Hepatocyte (in vitro differentiated cells): ENCODE data around the gene TMEM132A. TPM values are rescaled to one million over a fixed set of nuclear protein-coding genes. Genes with fewer than 3 reads are reported as not detected.

Source experiments
- DNase-seq: peaks from one replicate; pipeline ENCODE4 v3.0.0-alpha.2; 2016; ENCODE audit warnings: low spot score
- H2AFZ ChIP-seq: fragments of 200-600 bp; sonication (generic); 2 replicates; pipeline ENCODE4 v1.6.0; 2016; ENCODE audit warnings: antibody characterized with exemption, mild to moderate bottlenecking
- H3K27ac ChIP-seq: fragments of 200-600 bp; sonication (generic); 2 replicates; pipeline ENCODE4 v1.5.1; 2016; ENCODE audit warnings: mild to moderate bottlenecking
- H3K27me3 ChIP-seq: fragments of 200-600 bp; sonication (generic); 2 replicates; pipeline ENCODE4 v1.6.1; 2016
- H3K36me3 ChIP-seq: fragments of 200-600 bp; sonication (generic); replicated peaks from 2 replicates; pipeline ENCODE4 v1.5.1; 2016; ENCODE audit warnings: low read depth; ENCODE audit not compliant: insufficient read depth
- H3K4me1 ChIP-seq: fragments of 200-600 bp; sonication (generic); 2 replicates; pipeline ENCODE4 v1.5.1; 2016; ENCODE audit warnings: mild to moderate bottlenecking, moderate library complexity; ENCODE audit not compliant: insufficient read depth
- H3K4me2 ChIP-seq: fragments of 200-600 bp; sonication (generic); 2 replicates; pipeline ENCODE4 v1.6.0; 2016
- H3K4me3 ChIP-seq: fragments of 200-600 bp; sonication (generic); 2 replicates; pipeline ENCODE4 v1.5.1; 2016; ENCODE audit warnings: mild to moderate bottlenecking
- H3K79me2 ChIP-seq: fragments of 200-600 bp; sonication (generic); 2 replicates; pipeline ENCODE4 v1.6.0; 2017; ENCODE audit warnings: mild to moderate bottlenecking
- H3K9me2 ChIP-seq: fragments of 200-600 bp; sonication (generic); replicated peaks from 2 replicates; pipeline ENCODE4 v1.6.0; 2017; ENCODE audit warnings: mild to moderate bottlenecking; ENCODE audit not compliant: insufficient read depth
- H3K9me3 ChIP-seq: fragments of 200-600 bp; sonication (generic); 2 replicates; pipeline ENCODE4 v1.5.1; 2016; ENCODE audit warnings: low read depth, mild to moderate bottlenecking
- H4K20me1 ChIP-seq: fragments of 200-600 bp; sonication (generic); 2 replicates; pipeline ENCODE4 v1.6.0; 2016; ENCODE audit warnings: mild to moderate bottlenecking; ENCODE audit not compliant: insufficient read depth, poor library complexity, severe bottlenecking
- EZH2 ChIP-seq: fragments of 200-600 bp; sonication (generic); IDR thresholded peaks from 2 replicates; pipeline ENCODE4 v1.6.1; 2016; ENCODE audit warnings: antibody characterized with exemption, mild to moderate bottlenecking, borderline replicate concordance
- EZH2phosphoT487 ChIP-seq: fragments of 200-600 bp; sonication (generic); IDR thresholded peaks from one replicate; pipeline ENCODE4 v1.6.1; 2018; ENCODE audit warnings: antibody characterized with exemption, mild to moderate bottlenecking, low read depth, moderate library complexity; ENCODE audit not compliant: unreplicated experiment, severe bottlenecking
- WGBS: methylation state at CpG from one replicate; pipeline ENCODE4 v1.1.6; 2016; ENCODE audit warnings: low lambda C conversion rate; ENCODE audit errors: missing lambda C conversion rate; 5-methylcytosine and 5-hydroxymethylcytosine counted together
- polyA plus RNA-seq: library from polyadenylated mRNA; unstranded; fragments of >200 nt; fragmentation: Nextera tagmentation; extraction: Ambion mirVana; gene quantifications from 2 replicates; pipeline ENCODE4 v1.2.1, GENCODE V29; 2016
- total RNA-seq: library from RNA; depleted of rRNA; stranded (reverse); fragments of >200 nt; gene quantifications from 2 replicates; pipeline ENCODE4 v1.2.3, GENCODE V29; 2014
- TF ChIP-seq, protein P1 (sequence below): fragments of 200-600 bp; sonication (generic); IDR thresholded peaks from 2 replicates; pipeline ENCODE4 v1.5.1; 2016; ENCODE audit warnings: antibody characterized with exemption, mild to moderate bottlenecking; ENCODE audit not compliant: poor library complexity

The TMEM132A gene
- total and polyA plus RNA-seq, 2 experiments from 2014 or later, result 44.3 to 98.7 TPM

DNA sequence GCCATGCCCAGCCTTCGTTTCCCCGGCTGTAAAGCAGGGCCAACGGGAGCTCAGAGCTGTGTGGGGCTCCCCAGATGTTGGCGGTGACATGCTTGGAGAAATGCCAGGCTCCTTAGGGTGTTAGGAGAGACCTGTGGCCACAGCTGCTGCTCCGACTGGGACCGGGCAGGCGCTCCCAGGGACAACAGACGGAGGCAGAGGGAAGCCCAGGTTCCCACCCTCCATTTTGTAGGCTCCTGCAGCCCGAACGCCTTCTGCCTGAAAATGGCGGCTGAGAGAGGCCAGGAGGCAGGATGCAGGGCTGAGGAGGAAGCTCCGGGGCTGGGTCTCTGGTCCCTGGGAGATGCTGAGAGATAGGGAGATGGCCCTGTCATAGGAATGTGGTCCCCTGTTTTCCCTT, 57.3 kb downstream of the TMEM132A start:
- Histone ChIP-seq H3K4me2 (no peak overlapping the region), H3K36me3 (no peaks in the 10 kb centered on the region), H3K9me2 (no peaks in the 10 kb centered on the region), H2AFZ (no peak overlapping the region), H3K4me1 (no peaks in the 10 kb centered on the region), H3K9me3 (no peaks in the 10 kb centered on the region), H3K79me2 (no peaks in the 10 kb centered on the region), H3K4me3 (no peak overlapping the region), H3K27me3 (no peaks in the 10 kb centered on the region), H3K27ac (no peak overlapping the region), H4K20me1 (no peaks in the 10 kb centered on the region)
- no peak for TF ChIP-seq EZH2
- TF ChIP-seq EZH2phosphoT487, result no peak
- TF ChIP-seq, protein P1, sequence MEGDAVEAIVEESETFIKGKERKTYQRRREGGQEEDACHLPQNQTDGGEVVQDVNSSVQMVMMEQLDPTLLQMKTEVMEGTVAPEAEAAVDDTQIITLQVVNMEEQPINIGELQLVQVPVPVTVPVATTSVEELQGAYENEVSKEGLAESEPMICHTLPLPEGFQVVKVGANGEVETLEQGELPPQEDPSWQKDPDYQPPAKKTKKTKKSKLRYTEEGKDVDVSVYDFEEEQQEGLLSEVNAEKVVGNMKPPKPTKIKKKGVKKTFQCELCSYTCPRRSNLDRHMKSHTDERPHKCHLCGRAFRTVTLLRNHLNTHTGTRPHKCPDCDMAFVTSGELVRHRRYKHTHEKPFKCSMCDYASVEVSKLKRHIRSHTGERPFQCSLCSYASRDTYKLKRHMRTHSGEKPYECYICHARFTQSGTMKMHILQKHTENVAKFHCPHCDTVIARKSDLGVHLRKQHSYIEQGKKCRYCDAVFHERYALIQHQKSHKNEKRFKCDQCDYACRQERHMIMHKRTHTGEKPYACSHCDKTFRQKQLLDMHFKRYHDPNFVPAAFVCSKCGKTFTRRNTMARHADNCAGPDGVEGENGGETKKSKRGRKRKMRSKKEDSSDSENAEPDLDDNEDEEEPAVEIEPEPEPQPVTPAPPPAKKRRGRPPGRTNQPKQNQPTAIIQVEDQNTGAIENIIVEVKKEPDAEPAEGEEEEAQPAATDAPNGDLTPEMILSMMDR, result no peak
- 77% methylated on average over 11 of the region's 12 CpGs for WGBS
- no peak for DNase-seq

DNA sequence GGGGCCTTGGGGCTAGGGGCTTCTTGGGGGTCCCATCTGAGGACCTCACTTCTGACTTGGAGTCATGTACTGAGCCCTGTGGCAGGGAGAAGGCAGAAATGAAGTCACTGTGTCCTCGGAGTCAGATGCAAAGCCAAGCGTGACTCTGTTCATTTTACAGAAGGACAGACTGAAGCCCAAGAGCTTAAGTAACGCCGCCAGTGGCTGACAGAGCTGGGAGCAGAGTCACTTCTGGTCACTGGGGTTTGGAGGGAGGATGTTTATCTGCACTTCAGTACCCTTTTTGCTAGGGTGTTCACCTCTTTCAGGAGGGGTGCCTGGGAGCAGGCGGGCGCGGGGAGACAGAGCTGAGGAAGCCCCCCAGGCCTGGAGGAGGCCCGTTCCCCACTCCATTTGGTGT, 57.9 kb downstream of the TMEM132A start:
- Histone ChIP-seq H3K36me3 (no peaks in the 10 kb centered on the region), H3K9me3 (no peaks in the 10 kb centered on the region), H3K4me3 (no peak overlapping the region), H3K4me2 (no peak overlapping the region), H2AFZ (no peak overlapping the region), H3K9me2 (no peaks in the 10 kb centered on the region), H3K4me1 (no peaks in the 10 kb centered on the region), H3K27me3 (no peaks in the 10 kb centered on the region), H3K27ac (no peak overlapping the region), H3K79me2 (no peaks in the 10 kb centered on the region), H4K20me1 (no peaks in the 10 kb centered on the region)
- TF ChIP-seq EZH2 (no peak), EZH2phosphoT487 (no peak)
- TF ChIP-seq, protein P1, result no peak
- 89% methylated on average over 8 of the region's 8 CpGs for WGBS
- no peak for DNase-seq

DNA sequence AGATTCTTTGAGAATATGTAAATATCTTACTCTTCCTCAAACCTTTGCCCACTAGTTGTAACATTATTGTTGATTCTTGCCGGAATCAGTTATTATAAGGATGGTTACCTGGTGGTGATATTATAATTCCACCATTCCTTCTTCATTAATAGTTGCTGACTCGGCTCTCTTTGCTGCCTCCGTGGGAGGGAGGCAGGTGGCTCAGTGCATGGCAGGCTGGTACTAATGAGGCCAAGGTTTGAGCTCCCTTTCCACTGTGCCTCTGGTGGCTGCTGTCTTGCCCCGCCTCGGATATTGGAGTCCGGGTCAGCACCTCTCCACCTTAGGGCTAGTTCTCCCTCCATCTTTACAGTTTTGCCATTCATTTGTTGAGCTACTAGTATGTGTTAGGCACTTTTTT, 59.9 kb downstream of the TMEM132A start:
- WGBS, result 74% methylated on average over 6 of the region's 6 CpGs
- Histone ChIP-seq H3K9me3 (no peaks in the 10 kb centered on the region), H3K4me1 (no peaks in the 10 kb centered on the region), H3K4me3 (no peak overlapping the region), H3K27me3 (no peaks in the 10 kb centered on the region), H3K9me2 (no peaks in the 10 kb centered on the region), H2AFZ (no peak overlapping the region), H3K4me2 (no peak overlapping the region), H4K20me1 (no peaks in the 10 kb centered on the region), H3K27ac (no peak overlapping the region), H3K36me3 (no peaks in the 10 kb centered on the region), H3K79me2 (no peaks in the 10 kb centered on the region)
- TF ChIP-seq EZH2 (no peak), EZH2phosphoT487 (no peak)
- TF ChIP-seq, protein P1, result no peak
- DNase-seq, result no peak

DNA sequence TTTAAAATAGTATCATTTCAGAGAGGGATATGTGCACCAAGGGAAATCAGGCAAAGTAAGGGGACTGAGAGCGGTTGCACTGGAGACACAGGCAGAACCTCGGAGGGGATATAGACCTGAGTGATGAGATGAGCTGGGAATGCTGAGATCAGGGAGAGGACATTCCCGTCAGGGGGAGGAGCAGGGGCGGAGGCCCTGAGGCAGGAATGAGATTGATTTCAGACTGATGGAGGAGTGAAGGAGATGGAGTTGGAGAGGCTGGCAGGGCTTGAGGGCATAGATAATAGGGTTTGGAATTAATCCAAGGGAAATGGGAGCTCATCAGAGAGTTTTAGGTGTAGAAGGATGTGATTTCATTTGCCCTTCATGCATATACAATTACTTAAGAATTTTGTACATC, 60.4 kb downstream of the TMEM132A start:
- no peak overlapping the region for H3K4me3 ChIP-seq
- DNase-seq, result no peak
- H3K79me2 ChIP-seq, result no peaks in the 10 kb centered on the region
- H3K9me3 ChIP-seq, result no peaks in the 10 kb centered on the region
- 44% methylated on average over 4 of the region's 4 CpGs for WGBS
- H3K27me3 ChIP-seq, result no peaks in the 10 kb centered on the region
- H3K36me3 ChIP-seq, result no peaks in the 10 kb centered on the region
- no peak overlapping the region for H2AFZ ChIP-seq
- H3K9me2 ChIP-seq, result no peaks in the 10 kb centered on the region
- no peak overlapping the region for H3K4me2 ChIP-seq
- TF ChIP-seq, protein P1, result no peak
- TF ChIP-seq EZH2 (no peak), EZH2phosphoT487 (no peak)
- H4K20me1 ChIP-seq, result no peaks in the 10 kb centered on the region
- H3K27ac ChIP-seq, result no peak overlapping the region
- no peaks in the 10 kb centered on the region for H3K4me1 ChIP-seq
